HG03432 (cell line): ENCODE data around the gene SLC5A10.
"Not testable (repeated sequence)": the region's sequence is repeated elsewhere in the genome, so short reads cannot be mapped to it uniquely, and the experiment has no call there.

Experiments
- ATAC-seq: cut with Tn5 transposase; IDR thresholded peaks from one replicate; pipeline ENCODE4 v1.9.1; 2021; ENCODE audit warnings: mild to moderate bottlenecking, moderate library complexity; ENCODE audit not compliant: unreplicated experiment

SLC5A10 gene

GRCh38 chr17:19017401-19017800, 65.4 kb downstream of the SLC5A10 start:
- ATAC-seq = no peak

- ATAC-seq = no peak
These were observed 66.0 kb downstream of the SLC5A10 start for GRCh38 chr17:19017804-19018599.

- no peak for ATAC-seq
These were observed 66.6 kb downstream of the SLC5A10 start for GRCh38 chr17:19018600-19018950.

- no peak for ATAC-seq
These were observed 67.3 kb downstream of the SLC5A10 start for GRCh38 chr17:19019041-19019941.

GRCh38 chr17:19020016-19020415, 68.1 kb downstream of the SLC5A10 start:
- no peak for ATAC-seq

- not testable (repeated sequence) for ATAC-seq
These were observed 69.2 kb downstream of the SLC5A10 start for GRCh38 chr17:19021011-19021621.

- ATAC-seq = no peak
These were observed 69.7 kb downstream of the SLC5A10 start for GRCh38 chr17:19021622-19022083.

GRCh38 chr17:19022128-19022527, 70.2 kb downstream of the SLC5A10 start:
- ATAC-seq = no peak

GRCh38 chr17:19022747-19023146, 70.8 kb downstream of the SLC5A10 start:
- no peak for ATAC-seq

GRCh38 chr17:19023209-19023999, 71.4 kb downstream of the SLC5A10 start:
- no peak for ATAC-seq

- ATAC-seq = no peak
These were observed 72.4 kb downstream of the SLC5A10 start for GRCh38 chr17:19024101-19025078.

GRCh38 chr17:19028671-19029070, 76.7 kb downstream of the SLC5A10 start:
- not testable (repeated sequence) for ATAC-seq

- ATAC-seq = not testable (repeated sequence)
These were observed 77.8 kb downstream of the SLC5A10 start for GRCh38 chr17:19029740-19030139.

- not testable (repeated sequence) for ATAC-seq
These were observed 78.9 kb downstream of the SLC5A10 start for GRCh38 chr17:19030771-19031449.

- ATAC-seq = peak; percentile 41
These were observed 79.8 kb downstream of the SLC5A10 start for GRCh38 chr17:19031729-19032128.

GRCh38 chr17:19032377-19032988, 80.5 kb downstream of the SLC5A10 start:
- peak; percentile 48 for ATAC-seq

- peak; percentile 30 for ATAC-seq
These were observed 84.2 kb downstream of the SLC5A10 start for GRCh38 chr17:19036186-19036585.

GRCh38 chr17:19037547-19037946, 85.6 kb downstream of the SLC5A10 start:
- not testable (repeated sequence) for ATAC-seq
